ENCODE measurements around the gene UGT2B7.
"Not testable (repeated sequence)": the region's sequence is repeated elsewhere in the genome, so short reads cannot be mapped to it uniquely, and the experiment has no call there.

The UGT2B7 gene

GRCh38 chr4:69096111-69096656, at the start of gene UGT2B7:
TSS of gene UGT2B7 (plus strand) at chr4:69096474. CDS start at chr4:69096521, 47 bp downstream.
- DNase-seq: no peak

- no peak for DNase-seq
Observed at GRCh38 chr4:69049860-69050259, 46.4 kb upstream of the UGT2B7 start.

GRCh38 chr4:69050853-69051575, 45.3 kb upstream of the UGT2B7 start:
- DNase-seq: not testable (repeated sequence)

- DNase-seq: no peak
Observed at GRCh38 chr4:69051576-69051943, 44.7 kb upstream of the UGT2B7 start.

GRCh38 chr4:69053309-69053885, 42.9 kb upstream of the UGT2B7 start:
- not testable (repeated sequence) for DNase-seq

- not testable (repeated sequence) for DNase-seq
Observed at GRCh38 chr4:69054033-69054432, 42.2 kb upstream of the UGT2B7 start.

- no peak for DNase-seq
Observed at GRCh38 chr4:69054578-69055200, 41.6 kb upstream of the UGT2B7 start.

GRCh38 chr4:69056150-69056549, 40.1 kb upstream of the UGT2B7 start:
- DNase-seq: no peak

- DNase-seq: no peak
Observed at GRCh38 chr4:69056921-69057550, 39.2 kb upstream of the UGT2B7 start.

- DNase-seq: no peak
Observed at GRCh38 chr4:69057620-69058409, 38.5 kb upstream of the UGT2B7 start.

- no peak for DNase-seq
Observed at GRCh38 chr4:69058410-69059059, 37.7 kb upstream of the UGT2B7 start.

GRCh38 chr4:69060651-69061308, 35.5 kb upstream of the UGT2B7 start:
- DNase-seq: no peak

- DNase-seq: no peak
Observed at GRCh38 chr4:69064391-69064790, 31.9 kb upstream of the UGT2B7 start.

- DNase-seq: no peak
Observed at GRCh38 chr4:69066945-69067344, 29.3 kb upstream of the UGT2B7 start.

GRCh38 chr4:69069085-69069484, 27.2 kb upstream of the UGT2B7 start:
- DNase-seq: no peak

- DNase-seq: no peak
Observed at GRCh38 chr4:69070590-69070989, 25.7 kb upstream of the UGT2B7 start.

- DNase-seq: no peak
Observed at GRCh38 chr4:69071286-69071685, 25.0 kb upstream of the UGT2B7 start.

- no peak for DNase-seq
Observed at GRCh38 chr4:69073375-69073774, 22.9 kb upstream of the UGT2B7 start.

- no peak for DNase-seq
Observed at GRCh38 chr4:69075061-69075792, 21.0 kb upstream of the UGT2B7 start.

- DNase-seq: no peak
Observed at GRCh38 chr4:69078852-69079251, 17.4 kb upstream of the UGT2B7 start.

GRCh38 chr4:69088473-69088872, 7.8 kb upstream of the UGT2B7 start:
- no peak for DNase-seq
